IMR-90 (cell line): ENCODE measurements around the gene SLX4IP. TPM values are rescaled to one million over a fixed set of nuclear protein-coding genes. Genes with fewer than 3 reads are reported as not detected.

Experiments used
- ATAC-seq: fragments of 200-7000 bp; cut with Tn5 transposase; 2 replicates; pipeline ENCODE4 v1.9.1; 2020; ENCODE audit warnings: low read depth, mild to moderate bottlenecking, moderate library complexity
- BruUV-seq: library from RNA; stranded (reverse); fragments of 400-500 nt; replicated peaks from 2 replicates; lab custom pipeline; 2021; lab: Mats Ljungman, UMichigan
- CTCF ChIA-PET: fragments of 300-600 bp; formaldehyde crosslinking; extraction: SDS; loops from one replicate; lab custom pipeline; 2021; ENCODE audit warnings: antibody characterized with exemption; lab: Yijun Ruan, JAX
- POLR2A ChIA-PET: fragments of 300-600 bp; sonication (Branson Sonifier 250); formaldehyde crosslinking; loops from one replicate; lab custom pipeline; 2022; ENCODE audit warnings: antibody characterized with exemption; ENCODE audit not compliant: unreplicated experiment; lab: Charles Lee
- DNase-seq: peaks from one replicate; pipeline ENCODE4 v3.0.0; 2013
- H2AFZ ChIP-seq: replicated peaks from 2 replicates; pipeline ENCODE3; 2013; ENCODE audit warnings: low read length, mild to moderate bottlenecking; ENCODE audit not compliant: poor library complexity
- H2AK5ac ChIP-seq: 2 replicates; pipeline ENCODE4 v1.6.1; 2013; ENCODE audit warnings: low read depth, low read length, inconsistent platforms
- H2AK9ac ChIP-seq: replicated peaks from 2 replicates; pipeline ENCODE3; 2013; ENCODE audit warnings: mild to moderate bottlenecking, low read depth, low read length, moderate library complexity; ENCODE audit not compliant: poor library complexity
- H2BK120ac ChIP-seq: 2 replicates; pipeline ENCODE4 v1.6.1; 2013; ENCODE audit warnings: low read depth, low read length, inconsistent platforms
- H2BK15ac ChIP-seq: 3 replicates; pipeline ENCODE4 v1.6.1; 2013; ENCODE audit warnings: low read depth, low read length, inconsistent platforms
- H2BK20ac ChIP-seq: 2 replicates; pipeline ENCODE4 v1.6.1; 2013; ENCODE audit warnings: low read depth, mild to moderate bottlenecking, inconsistent platforms, low read length, moderate library complexity
- H2BK5ac ChIP-seq: 2 replicates; pipeline ENCODE4 v1.6.1; 2013; ENCODE audit warnings: mild to moderate bottlenecking, low read depth, low read length, inconsistent platforms; ENCODE audit not compliant: poor library complexity, severe bottlenecking
- H3K14ac ChIP-seq: replicated peaks from 2 replicates; pipeline ENCODE4 v1.6.1; 2013; ENCODE audit warnings: low read depth, low read length, inconsistent platforms
- H3K18ac ChIP-seq: 2 replicates; pipeline ENCODE4 v1.6.1; 2013; ENCODE audit warnings: low read depth, low read length, control low read depth
- H3K23ac ChIP-seq: 2 replicates; pipeline ENCODE4 v1.6.1; 2013; ENCODE audit warnings: low read depth, low read length, inconsistent platforms
- H3K27ac ChIP-seq: 2 replicates; pipeline ENCODE4 v1.5.1; 2013; ENCODE audit warnings: mild to moderate bottlenecking, control low read depth, low read length; ENCODE audit not compliant: insufficient read depth
- H3K27me3 ChIP-seq: 2 replicates; pipeline ENCODE4 v1.6.1; 2013; ENCODE audit warnings: low read length; ENCODE audit not compliant: control insufficient read depth, insufficient read depth
- H3K36me3 ChIP-seq: 2 replicates; pipeline ENCODE4 v1.6.1; 2013; ENCODE audit warnings: low read length, mixed read lengths; ENCODE audit not compliant: control insufficient read depth, insufficient read depth
- H3K4ac ChIP-seq: 2 replicates; pipeline ENCODE4 v1.6.1; 2013; ENCODE audit warnings: low read depth, low read length, inconsistent platforms
- H3K4me1 ChIP-seq: 2 replicates; pipeline ENCODE4 v1.6.1; 2013; ENCODE audit warnings: low read length, mixed read lengths; ENCODE audit not compliant: control insufficient read depth, insufficient read depth
- H3K4me2 ChIP-seq: 2 replicates; pipeline ENCODE4 v1.6.1; 2013; ENCODE audit warnings: low read depth, mild to moderate bottlenecking, control low read depth, low read length, moderate library complexity
- H3K4me3 ChIP-seq: 2 replicates; pipeline ENCODE4 v1.5.1; 2013; ENCODE audit warnings: low read depth, mild to moderate bottlenecking, control low read depth, low read length, moderate library complexity; ENCODE audit not compliant: insufficient read depth
- H3K56ac ChIP-seq: 2 replicates; pipeline ENCODE4 v1.6.1; 2013; ENCODE audit warnings: low read length, inconsistent platforms; ENCODE audit not compliant: insufficient read depth; ENCODE audit errors: extremely low read depth
- H3K79me1 ChIP-seq, 2 experiments: 2 replicates each; pipeline ENCODE4 v1.6.1; 2013; ENCODE audit warnings: low read length in 2 of 2, inconsistent platforms in 1 of 2, low read depth in 1 of 2
- H3K9ac ChIP-seq: 2 replicates; pipeline ENCODE4 v1.6.1; 2013; ENCODE audit warnings: low read depth, low read length, control low read depth
- H3K9me1 ChIP-seq: 2 replicates; pipeline ENCODE4 v1.6.1; 2013; ENCODE audit warnings: low read length, inconsistent platforms; ENCODE audit not compliant: insufficient read depth
- H3K9me3 ChIP-seq: 2 replicates; pipeline ENCODE4 v1.6.1; 2013; ENCODE audit warnings: low read length; ENCODE audit not compliant: control insufficient read depth, insufficient read depth
- H4K20me1 ChIP-seq: 2 replicates; pipeline ENCODE4 v1.6.1; 2013; ENCODE audit warnings: low read length, inconsistent platforms; ENCODE audit not compliant: insufficient read depth
- H4K5ac ChIP-seq: 2 replicates; pipeline ENCODE4 v1.6.1; 2013; ENCODE audit warnings: mild to moderate bottlenecking, low read depth, low read length, control low read depth
- H4K8ac ChIP-seq, 2 experiments: 2 replicates each; pipeline ENCODE4 v1.6.1; 2013; ENCODE audit warnings: low read depth in 2 of 2, low read length in 2 of 2, control low read depth in 1 of 2, inconsistent platforms in 1 of 2
- H4K91ac ChIP-seq: 2 replicates; pipeline ENCODE4 v1.6.1; 2013; ENCODE audit warnings: low read depth, low read length, inconsistent platforms; ENCODE audit not compliant: insufficient read depth
- CEBPB ChIP-seq: IDR thresholded peaks from 2 replicates; pipeline ENCODE4 v1.6.1; 2012; ENCODE audit warnings: low read depth, low read length, improper control_type of control experiment
- MAFK ChIP-seq: IDR thresholded peaks from 2 replicates; pipeline ENCODE4 v1.6.1; 2012; ENCODE audit warnings: low read depth, low read length, improper control_type of control experiment
- WGBS, 2 experiments: methylation state at CpG; one replicate each; pipeline versions ENCODE4 v1.1.5 to v1.1.7; 2013; ENCODE audit warnings: missing lambda C conversion rate in 2 of 2; ENCODE audit not compliant: insufficient read length in 1 of 2; ENCODE audit errors: extremely low coverage in 2 of 2; 5-methylcytosine and 5-hydroxymethylcytosine counted together
- dilution Hi-C: fragments of 300-500 bp; cut with HindIII; formaldehyde crosslinking; loops from one replicate; pipeline ENCODE4 v1.14.3; 2018; ENCODE audit warnings: low sequenced_read_pairs; ENCODE audit not compliant: unreplicated experiment
- in situ Hi-C: fragments of 300-500 bp; cut with MboI; formaldehyde crosslinking; loops from 3 replicates; pipeline ENCODE4 v1.14.3; 2019; ENCODE audit warnings: low sequenced_read_pairs, inconsistent platforms, mixed read lengths
- intact Hi-C: fragments of 100-400 bp; cut with micrococcal nuclease; formaldehyde crosslinking; loops from 2 replicates; pipeline ENCODE4 v1.10.0; 2022
- polyA plus RNA-seq, 3 experiments: library from polyadenylated mRNA; depleted of rRNA; stranded (reverse); fragments of >200 nt; gene quantifications; 2 replicates each; pipeline ENCODE4 v1.2.3, GENCODE V29; 2012; ENCODE audit warnings: low replicate concordance in 1 of 3
- total RNA-seq: library from RNA; depleted of rRNA; stranded (reverse); fragments of >200 nt; gene quantifications from 2 replicates; pipeline ENCODE4 v1.2.3, GENCODE V29; 2012

The SLX4IP gene
- total and polyA plus RNA-seq, 2 of the 4 experiments (the other 2 are of a cell fraction) = 1.3 to 5.9 TPM

DNA sequence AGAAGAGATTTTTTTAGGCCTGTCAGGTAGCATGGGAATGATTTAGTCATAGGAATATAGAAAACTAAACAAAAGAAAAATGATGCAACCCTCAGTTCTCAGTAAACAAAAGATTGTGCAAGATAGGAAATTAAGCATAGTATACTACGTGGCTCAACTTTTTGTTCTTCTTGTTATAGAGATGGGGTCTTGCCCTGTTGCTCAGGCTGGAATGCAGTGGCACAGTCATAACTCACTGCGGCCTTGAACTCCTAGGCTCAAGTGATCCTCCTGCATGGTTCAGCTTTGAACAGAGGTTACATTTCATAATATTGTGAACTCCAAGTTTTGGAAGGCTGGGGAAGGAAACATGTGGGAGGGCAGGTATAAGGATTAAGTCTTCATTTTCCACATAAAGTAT, 28.5 kb downstream of the SLX4IP start:
- Histone ChIP-seq H2AK5ac (no peak overlapping the region), H3K9me3 (peaks cover 2% of the 10 kb centered on the region), H2BK20ac (no peak overlapping the region), H2AFZ (no peak overlapping the region), H2BK120ac (no peak overlapping the region), H3K4me3 (no peak overlapping the region), H2AK9ac (no peak overlapping the region), H3K79me1 (peaks cover 5 to 14% of the 10 kb centered on the region in 2 experiments; a peak in 3 of 4 replicates), H2BK15ac (no peak overlapping the region), H3K18ac (no peak overlapping the region), H3K23ac (no peak overlapping the region), H3K36me3 (no peaks in the 10 kb centered on the region), H3K4me1 (peaks cover 2% of the 10 kb centered on the region), H3K4ac (no peak overlapping the region), H4K5ac (no peak overlapping the region), H3K9ac (no peak overlapping the region), H4K91ac (no peak overlapping the region), H3K4me2 (no peak overlapping the region), H3K56ac (no peak overlapping the region), H4K20me1 (no peaks in the 10 kb centered on the region), H3K27ac (no peak overlapping the region), H4K8ac (no peak overlapping the region), H2BK5ac (no peak overlapping the region), H3K9me1 (no peaks in the 10 kb centered on the region), H3K27me3 (no peaks in the 10 kb centered on the region), H3K14ac (no peak overlapping the region)
- dilution Hi-C loops (no loop called here), in situ Hi-C loops (loop anchor here (10.0 kb wide), 2 partner anchors 811 to 1081 kb away; no protein-coding TSS in a partner anchor), intact Hi-C loops (no loop called here)
- no peak for ATAC-seq
- DNase-seq = no peak
- CTCF ChIA-PET = no interaction called here
- POLR2A ChIA-PET = no interaction called here
- WGBS, 2 experiments = no CpG with 5 or more reads among the region's 2 CpGs
- TF ChIP-seq CEBPB (peak; percentile 73; the same call in 1 of the 2 replicates), MAFK (no peak)
- no TSS peak for BruUV-seq
